GM23338 (cell line): ENCODE results near the gene ANKRD66.

Source experiments
- CREB1 ChIP-seq: fragments of 250-450 bp; sonication (Bioruptor Pico); IDR thresholded peaks from 2 replicates; pipeline ENCODE4 v1.5.0; 2020; ENCODE audit warnings: low read depth, mild to moderate bottlenecking, moderate library complexity
- EZH2 ChIP-seq: fragments of 200-600 bp; sonication (generic); IDR thresholded peaks from one replicate; pipeline ENCODE4 v1.8.0; 2017; ENCODE audit warnings: antibody characterized with exemption, mild to moderate bottlenecking, low read depth; ENCODE audit not compliant: unreplicated experiment
- EZH2phosphoT487 ChIP-seq: fragments of 200-600 bp; sonication (generic); IDR thresholded peaks from one replicate; pipeline ENCODE4 v1.8.1; 2018; ENCODE audit warnings: antibody characterized with exemption; ENCODE audit not compliant: unreplicated experiment
- POLR2AphosphoS5 ChIP-seq: IDR thresholded peaks from 2 replicates; pipeline ENCODE4 v1.6.1; 2016; ENCODE audit warnings: antibody characterized with exemption, low read depth
- TF ChIP-seq, protein P1 (sequence below), 2 experiments: fragments of 200-600 bp in 1 of 2; sonication (generic) in 1 of 2; conservative IDR thresholded peaks; 2 replicates each; pipeline versions ENCODE4 v1.5.1 to v1.6.1; 2016 to 2017; ENCODE audit warnings: antibody characterized with exemption in 2 of 2, low read depth in 2 of 2, mild to moderate bottlenecking in 2 of 2, moderate library complexity in 1 of 2
- TF ChIP-seq, protein P2 (sequence below): IDR thresholded peaks from one replicate; pipeline ENCODE4 v1.6.1; 2018; ENCODE audit warnings: antibody characterized with exemption; ENCODE audit not compliant: unreplicated experiment
- TF ChIP-seq, protein P3 (sequence below): IDR thresholded peaks from 2 replicates; pipeline ENCODE4 v1.6.1; 2016; ENCODE audit warnings: antibody characterized with exemption

DNA sequence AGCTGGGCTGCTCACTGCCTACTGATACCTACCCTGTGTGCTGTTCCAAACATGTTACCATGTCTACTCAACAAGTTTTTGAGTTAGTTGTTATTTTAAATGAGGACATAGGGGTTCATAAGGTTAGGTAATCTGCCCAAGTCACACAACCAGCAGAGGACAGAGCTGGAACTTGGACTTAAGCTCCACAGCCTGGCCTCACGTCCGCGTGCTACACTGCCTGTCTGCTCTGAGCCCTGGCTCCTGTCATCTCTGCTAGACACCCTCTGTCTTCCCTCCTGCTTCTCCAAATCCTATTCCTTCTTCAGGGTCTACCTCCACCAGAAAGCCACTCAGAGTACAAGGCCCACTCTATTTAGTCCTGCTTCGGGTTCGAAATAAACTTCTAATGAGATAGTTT is 18.2 kb downstream of the ANKRD66 start:
- TF ChIP-seq, protein P1, sequence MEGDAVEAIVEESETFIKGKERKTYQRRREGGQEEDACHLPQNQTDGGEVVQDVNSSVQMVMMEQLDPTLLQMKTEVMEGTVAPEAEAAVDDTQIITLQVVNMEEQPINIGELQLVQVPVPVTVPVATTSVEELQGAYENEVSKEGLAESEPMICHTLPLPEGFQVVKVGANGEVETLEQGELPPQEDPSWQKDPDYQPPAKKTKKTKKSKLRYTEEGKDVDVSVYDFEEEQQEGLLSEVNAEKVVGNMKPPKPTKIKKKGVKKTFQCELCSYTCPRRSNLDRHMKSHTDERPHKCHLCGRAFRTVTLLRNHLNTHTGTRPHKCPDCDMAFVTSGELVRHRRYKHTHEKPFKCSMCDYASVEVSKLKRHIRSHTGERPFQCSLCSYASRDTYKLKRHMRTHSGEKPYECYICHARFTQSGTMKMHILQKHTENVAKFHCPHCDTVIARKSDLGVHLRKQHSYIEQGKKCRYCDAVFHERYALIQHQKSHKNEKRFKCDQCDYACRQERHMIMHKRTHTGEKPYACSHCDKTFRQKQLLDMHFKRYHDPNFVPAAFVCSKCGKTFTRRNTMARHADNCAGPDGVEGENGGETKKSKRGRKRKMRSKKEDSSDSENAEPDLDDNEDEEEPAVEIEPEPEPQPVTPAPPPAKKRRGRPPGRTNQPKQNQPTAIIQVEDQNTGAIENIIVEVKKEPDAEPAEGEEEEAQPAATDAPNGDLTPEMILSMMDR (conservative IDR thresholded peaks at IDR 0.05; ENCODE audit: low read depth in 2 of 2), result no peak
- no peak for TF ChIP-seq EZH2phosphoT487
- TF ChIP-seq, protein P2, sequence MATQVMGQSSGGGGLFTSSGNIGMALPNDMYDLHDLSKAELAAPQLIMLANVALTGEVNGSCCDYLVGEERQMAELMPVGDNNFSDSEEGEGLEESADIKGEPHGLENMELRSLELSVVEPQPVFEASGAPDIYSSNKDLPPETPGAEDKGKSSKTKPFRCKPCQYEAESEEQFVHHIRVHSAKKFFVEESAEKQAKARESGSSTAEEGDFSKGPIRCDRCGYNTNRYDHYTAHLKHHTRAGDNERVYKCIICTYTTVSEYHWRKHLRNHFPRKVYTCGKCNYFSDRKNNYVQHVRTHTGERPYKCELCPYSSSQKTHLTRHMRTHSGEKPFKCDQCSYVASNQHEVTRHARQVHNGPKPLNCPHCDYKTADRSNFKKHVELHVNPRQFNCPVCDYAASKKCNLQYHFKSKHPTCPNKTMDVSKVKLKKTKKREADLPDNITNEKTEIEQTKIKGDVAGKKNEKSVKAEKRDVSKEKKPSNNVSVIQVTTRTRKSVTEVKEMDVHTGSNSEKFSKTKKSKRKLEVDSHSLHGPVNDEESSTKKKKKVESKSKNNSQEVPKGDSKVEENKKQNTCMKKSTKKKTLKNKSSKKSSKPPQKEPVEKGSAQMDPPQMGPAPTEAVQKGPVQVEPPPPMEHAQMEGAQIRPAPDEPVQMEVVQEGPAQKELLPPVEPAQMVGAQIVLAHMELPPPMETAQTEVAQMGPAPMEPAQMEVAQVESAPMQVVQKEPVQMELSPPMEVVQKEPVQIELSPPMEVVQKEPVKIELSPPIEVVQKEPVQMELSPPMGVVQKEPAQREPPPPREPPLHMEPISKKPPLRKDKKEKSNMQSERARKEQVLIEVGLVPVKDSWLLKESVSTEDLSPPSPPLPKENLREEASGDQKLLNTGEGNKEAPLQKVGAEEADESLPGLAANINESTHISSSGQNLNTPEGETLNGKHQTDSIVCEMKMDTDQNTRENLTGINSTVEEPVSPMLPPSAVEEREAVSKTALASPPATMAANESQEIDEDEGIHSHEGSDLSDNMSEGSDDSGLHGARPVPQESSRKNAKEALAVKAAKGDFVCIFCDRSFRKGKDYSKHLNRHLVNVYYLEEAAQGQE, result no peak
- no peak for TF ChIP-seq CREB1
- TF ChIP-seq EZH2, result no peak
- TF ChIP-seq POLR2AphosphoS5, result no peak
- TF ChIP-seq, protein P3, sequence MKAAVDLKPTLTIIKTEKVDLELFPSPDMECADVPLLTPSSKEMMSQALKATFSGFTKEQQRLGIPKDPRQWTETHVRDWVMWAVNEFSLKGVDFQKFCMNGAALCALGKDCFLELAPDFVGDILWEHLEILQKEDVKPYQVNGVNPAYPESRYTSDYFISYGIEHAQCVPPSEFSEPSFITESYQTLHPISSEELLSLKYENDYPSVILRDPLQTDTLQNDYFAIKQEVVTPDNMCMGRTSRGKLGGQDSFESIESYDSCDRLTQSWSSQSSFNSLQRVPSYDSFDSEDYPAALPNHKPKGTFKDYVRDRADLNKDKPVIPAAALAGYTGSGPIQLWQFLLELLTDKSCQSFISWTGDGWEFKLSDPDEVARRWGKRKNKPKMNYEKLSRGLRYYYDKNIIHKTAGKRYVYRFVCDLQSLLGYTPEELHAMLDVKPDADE, result no peak
